ENCODE data around the gene AP1G2. TPM values are rescaled to one million over a fixed set of nuclear protein-coding genes. Genes with fewer than 3 reads are reported as not detected.
"Not testable (repeated sequence)": the region's sequence is repeated elsewhere in the genome, so short reads cannot be mapped to it uniquely, and the experiment has no call there.

AP1G2 gene
- polyA plus RNA-seq, 2 of the 4 experiments (the other 2 are of a cell fraction): 80.6 to 83.7 TPM

- CTCF ChIA-PET: interaction anchor here (0.5 to 7.5 kb wide), 6 partner anchors 22 to 237 kb away, joined by 3 to 74 read pairs (median 4); no protein-coding TSS in a partner anchor
- POLR2A ChIA-PET: interaction anchor here (0.6 kb wide), 1 partner anchor 68 kb away, joined by 3 read pairs; the partner anchor contains the start of gene NGDN
- not testable (repeated sequence) for H3K27ac ChIP-seq; H3K4me2 ChIP-seq; H3K4me3 ChIP-seq; H3K4me1 ChIP-seq; ATAC-seq; H3K9me3 ChIP-seq; FAIRE-seq; DNase-seq (ENCODE audit: low read depth in 1 of 2, low spot score in 1 of 2)
- 87% methylated on average over 6 of the region's 6 CpGs for WGBS (ENCODE audit: missing lambda C conversion rate)
These were observed 30.7 kb downstream of the AP1G2 start for GRCh38 chr14:23536906-23537305.

GRCh38 chr14:23536494-23536893 is 31.1 kb downstream of the AP1G2 start:
- ATAC-seq (no peak), DNase-seq (ENCODE audit: low read depth in 1 of 2, low spot score in 1 of 2) (no peak), FAIRE-seq (no peak)
- CTCF ChIA-PET: interaction anchor here (0.6 to 7.5 kb wide), 5 partner anchors 21 to 199 kb away, joined by 3 to 74 read pairs (median 4); no protein-coding TSS in a partner anchor
- Histone ChIP-seq H3K4me2 (no peak overlapping the region), H3K4me1 (no peaks in the 10 kb centered on the region), H3K4me3 (no peak overlapping the region), H3K27ac (no peak overlapping the region), H3K9me3 (no peaks in the 10 kb centered on the region)
- POLR2A ChIA-PET: interaction anchor here (0.6 kb wide), 1 partner anchor 67 kb away, joined by 3 read pairs; the partner anchor contains the start of gene NGDN
- TF ChIP-seq RFX5 (IDR thresholded peaks at IDR 0.05): no peak
- 94% methylated on average over 2 of the region's 2 CpGs for WGBS (ENCODE audit: missing lambda C conversion rate)

- H3K4me3 ChIP-seq: no peak overlapping the region
- TF ChIP-seq GATA3 (IDR thresholded peaks at IDR 0.05; ENCODE audit: borderline replicate concordance) (no peak), HOXB5 (CRISPR knock-in tag; IDR thresholded peaks at IDR 0.05) (no peak), RCOR1 (IDR thresholded peaks at IDR 0.05; ENCODE audit: low read depth, low read length) (no peak), ATOH8 (CRISPR knock-in tag; IDR thresholded peaks at IDR 0.05; ENCODE audit: low read depth) (no peak)
- no peaks in the 10 kb centered on the region for H3K9me3 ChIP-seq
- H3K4me2 ChIP-seq: no peak overlapping the region
- FAIRE-seq (no peak), ATAC-seq (no peak), DNase-seq (ENCODE audit: low read depth in 1 of 2, low spot score in 1 of 2) (no peak)
- POLR2A ChIA-PET: no interaction called here
- H3K27ac ChIP-seq: no peak overlapping the region
- CTCF ChIA-PET: interaction anchor here (1.5 to 7.5 kb wide), 3 partner anchors 24 to 56 kb away, joined by 3 to 74 read pairs (median 13); no protein-coding TSS in a partner anchor
- no peaks in the 10 kb centered on the region for H3K4me1 ChIP-seq
- 79% methylated on average over 4 of the region's 4 CpGs for WGBS (ENCODE audit: missing lambda C conversion rate)
These were observed 31.6 kb downstream of the AP1G2 start for GRCh38 chr14:23535943-23536342.

DNA sequence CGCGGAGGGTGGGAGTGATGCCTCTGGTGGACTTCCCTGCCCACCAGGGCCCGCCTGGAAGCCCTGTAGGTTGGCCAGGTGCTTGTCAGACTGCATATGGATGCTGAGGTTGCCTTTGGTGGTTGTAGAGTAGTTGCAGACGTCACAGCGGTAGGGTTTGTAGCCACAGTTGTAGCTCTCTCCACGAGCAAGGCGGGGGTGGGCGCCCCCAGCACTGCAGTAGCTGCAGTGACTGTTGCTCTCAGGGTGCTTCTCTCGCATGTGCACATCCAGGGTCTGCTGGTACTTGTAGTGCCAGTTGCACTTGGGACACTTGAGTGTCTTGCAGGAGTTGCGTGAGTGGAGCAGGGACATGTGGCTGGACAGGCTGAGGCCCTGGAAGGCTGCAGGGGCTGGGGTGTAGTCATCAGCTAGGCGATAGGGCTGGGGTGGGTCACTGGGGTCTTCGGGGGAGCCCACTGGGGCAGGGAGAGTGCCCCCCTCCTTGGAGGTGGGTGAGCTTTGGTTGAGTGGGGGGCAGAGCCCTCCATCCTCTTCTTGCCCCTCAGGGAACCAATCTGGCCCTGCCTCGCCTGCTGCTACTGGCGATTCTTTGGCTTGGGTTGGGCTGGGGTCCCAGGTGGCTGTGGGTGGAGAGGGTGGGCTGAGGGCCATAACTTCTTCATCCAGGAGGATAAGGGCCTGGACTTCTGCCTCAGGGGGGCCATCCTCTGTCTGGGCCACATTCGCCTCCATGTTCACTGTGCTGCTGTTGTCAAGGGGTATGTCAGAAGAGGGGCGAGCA is 33.7 kb downstream of the AP1G2 start:
- ChIA-PET CTCF (interaction anchor here (0.9 to 2.2 kb wide), 6 partner anchors 9 to 154 kb away, joined by 4 to 12 read pairs (median 5); no protein-coding TSS in a partner anchor), POLR2A (no interaction called here)
- no peak for TF ChIP-seq ZC3H11A (IDR thresholded peaks at IDR 0.05)
- TF ChIP-seq HEYL (CRISPR knock-in tag; IDR thresholded peaks at IDR 0.05): no peak
- no peak for TF ChIP-seq BHLHE40 (IDR thresholded peaks at IDR 0.05; ENCODE audit: low read depth, low read length)
- no peak for TF ChIP-seq TFCP2L1 (CRISPR knock-in tag; IDR thresholded peaks at IDR 0.05)
- TF ChIP-seq TP53 (CRISPR knock-in tag; IDR thresholded peaks at IDR 0.05): no peak
- TF ChIP-seq ATOH8 (CRISPR knock-in tag; IDR thresholded peaks at IDR 0.05; ENCODE audit: low read depth): no peak
- TF ChIP-seq HMGXB4 (CRISPR knock-in tag; IDR thresholded peaks at IDR 0.05; ENCODE audit: borderline replicate concordance): no peak
- no peak for TF ChIP-seq HOXB13 (CRISPR knock-in tag; IDR thresholded peaks at IDR 0.05; ENCODE audit: low read depth)
- no peak for TF ChIP-seq SREBF2 (IDR thresholded peaks at IDR 0.05)
- TF ChIP-seq MAFK (IDR thresholded peaks at IDR 0.05; ENCODE audit: partially characterized antibody): no peak
- no peak for TF ChIP-seq MYC (IDR thresholded peaks at IDR 0.05; ENCODE audit: borderline replicate concordance, low read length)
- TF ChIP-seq POLR2AphosphoS2 (conservative IDR thresholded peaks at IDR 0.05; ENCODE audit: low read length): no peak
- TF ChIP-seq ELK1 (IDR thresholded peaks at IDR 0.05; ENCODE audit: low read depth, low read length): no peak
- TF ChIP-seq ESRRA (IDR thresholded peaks at IDR 0.05; ENCODE audit: borderline replicate concordance, low read length): no peak
- TF ChIP-seq NPAS2 (CRISPR knock-in tag; IDR thresholded peaks at IDR 0.05; ENCODE audit: borderline replicate concordance): no peak
- no peak for TF ChIP-seq KDM1A (IDR thresholded peaks at IDR 0.05; ENCODE audit: low read depth)
- TF ChIP-seq EHF (CRISPR knock-in tag; IDR thresholded peaks at IDR 0.05): no peak
- TF ChIP-seq HES2 (IDR thresholded peaks at IDR 0.05): no peak
- no peak for TF ChIP-seq E2F6 (IDR thresholded peaks at IDR 0.05; ENCODE audit: borderline replicate concordance, low read depth)
- H3K27ac ChIP-seq: no peak overlapping the region
- FAIRE-seq (no peak), DNase-seq (ENCODE audit: low read depth in 1 of 2, low spot score in 1 of 2) (no peak), ATAC-seq (no peak)
- no peak overlapping the region for H3K4me3 ChIP-seq
- WGBS (ENCODE audit: missing lambda C conversion rate): 82% methylated on average over 8 of the region's 16 CpGs
- no peaks in the 10 kb centered on the region for H3K4me1 ChIP-seq
- H3K4me2 ChIP-seq: no peak overlapping the region
- no peaks in the 10 kb centered on the region for H3K9me3 ChIP-seq

Data from A549 (cell line).